Islet of Langerhans (tissue), 1 donor: Measurements from ENCODE around the gene TMEM14B.
"Not testable (repeated sequence)": the region's sequence is repeated elsewhere in the genome, so short reads cannot be mapped to it uniquely, and the experiment has no call there.

Experiments used
- FAIRE-seq: peaks from one replicate; lab custom pipeline; 2011; peaks lifted over from hg19 to GRCh38; lab: Jason Lieb, UNC

The TMEM14B gene

GRCh38 chr6:10747251-10747972 lies at the start of gene TMEM14B:
Gene TMEM14B (plus strand): TSS chr6:10747805. CDS start chr6:10749246, 1,441 bp downstream.
- no peak for FAIRE-seq

GRCh38 chr6:10713962-10714361 lies 33.6 kb upstream of the TMEM14B start:
- FAIRE-seq: no peak

GRCh38 chr6:10719296-10719963 lies 28.2 kb upstream of the TMEM14B start:
- no peak for FAIRE-seq

- no peak for FAIRE-seq
Measured at GRCh38 chr6:10719964-10720264, 27.7 kb upstream of the TMEM14B start.

- FAIRE-seq: no peak
Measured at GRCh38 chr6:10720265-10720959, 27.2 kb upstream of the TMEM14B start.

GRCh38 chr6:10720960-10721849 lies 26.4 kb upstream of the TMEM14B start:
- not testable (repeated sequence) for FAIRE-seq

- FAIRE-seq: no peak
Measured at GRCh38 chr6:10721850-10722569, 25.6 kb upstream of the TMEM14B start.

GRCh38 chr6:10722570-10722819 lies 25.1 kb upstream of the TMEM14B start:
- FAIRE-seq: no peak

GRCh38 chr6:10722820-10723566 lies 24.6 kb upstream of the TMEM14B start, which contains the start of gene TMEM14C:
Gene TMEM14C (plus strand): TSS chr6:10723070. CDS start chr6:10724614, 1,544 bp downstream.
- FAIRE-seq: no peak

GRCh38 chr6:10723567-10723881 lies 24.1 kb upstream of the TMEM14B start:
- FAIRE-seq: no peak

- no peak for FAIRE-seq
Measured at GRCh38 chr6:10725044-10725443, 22.6 kb upstream of the TMEM14B start.

- no peak for FAIRE-seq
Measured at GRCh38 chr6:10725716-10726115, 21.9 kb upstream of the TMEM14B start.

GRCh38 chr6:10730254-10730653 lies 17.4 kb upstream of the TMEM14B start:
- no peak for FAIRE-seq

- no peak for FAIRE-seq
Measured at GRCh38 chr6:10733151-10733715, 14.4 kb upstream of the TMEM14B start.

- no peak for FAIRE-seq
Measured at GRCh38 chr6:10733863-10734262, 13.7 kb upstream of the TMEM14B start.

GRCh38 chr6:10736731-10737130 lies 10.9 kb upstream of the TMEM14B start:
- no peak for FAIRE-seq

- no peak for FAIRE-seq
Measured at GRCh38 chr6:10740061-10740460, 7.5 kb upstream of the TMEM14B start.

GRCh38 chr6:10741643-10742042 lies 6.0 kb upstream of the TMEM14B start:
- FAIRE-seq: not testable (repeated sequence)

GRCh38 chr6:10742251-10742650 lies 5.4 kb upstream of the TMEM14B start:
- no peak for FAIRE-seq

GRCh38 chr6:10743515-10743914 lies 4.1 kb upstream of the TMEM14B start:
- FAIRE-seq: no peak

GRCh38 chr6:10745116-10745515 lies 2.5 kb upstream of the TMEM14B start:
- no peak for FAIRE-seq
